Activated naive CD8-positive, alpha-beta T cell treated with anti-CD3 and anti-CD28 coated beads for 36 hours (primary cell): Measurements from ENCODE around the gene GPRASP2. TPM values are rescaled to one million over a fixed set of nuclear protein-coding genes. Genes with fewer than 3 reads are reported as not detected.
"Not testable (repeated sequence)": the region's sequence is repeated elsewhere in the genome, so short reads cannot be mapped to it uniquely, and the experiment has no call there.

Source experiments
- DNase-seq: peaks from one replicate; pipeline ENCODE4 v3.0.0; 2021
- H3K27ac Mint-ChIP-seq: one replicate; pipeline ENCODE4 v1.8.0; 2022; ENCODE audit warnings: mild to moderate bottlenecking, moderate library complexity, mixed read lengths
- H3K27me3 Mint-ChIP-seq: one replicate; pipeline ENCODE4 v1.8.0; 2022; ENCODE audit warnings: mild to moderate bottlenecking, mixed read lengths
- H3K36me3 Mint-ChIP-seq: one replicate; pipeline ENCODE4 v1.8.0; 2021; ENCODE audit warnings: mild to moderate bottlenecking, mixed read lengths
- H3K4me1 Mint-ChIP-seq: one replicate; pipeline ENCODE4 v1.8.0; 2021; ENCODE audit warnings: mixed read lengths
- H3K4me3 Mint-ChIP-seq: one replicate; pipeline ENCODE4 v1.8.0; 2022; ENCODE audit warnings: mild to moderate bottlenecking, moderate library complexity, mixed read lengths
- H3K9me3 Mint-ChIP-seq: one replicate; pipeline ENCODE4 v1.8.0; 2022; ENCODE audit warnings: mixed read lengths
- total RNA-seq, 2 experiments: library from RNA; stranded (reverse); gene quantifications; one replicate each; pipeline ENCODE4 v1.2.3, GENCODE V29; 2021

The GPRASP2 gene
- total RNA-seq, 2 experiments from 2014 or later, result 1.2 to 1.6 TPM

- H3K27me3 Mint-ChIP-seq, result no peaks in the 10 kb centered on the region
- H3K9me3 Mint-ChIP-seq, result no peaks in the 10 kb centered on the region
- H3K27ac Mint-ChIP-seq, result peak within 1 kb of the TSS; percentile 74
- H3K36me3 Mint-ChIP-seq, result no peaks in the 10 kb centered on the region
- DNase-seq, result peak; percentile 75
- peak within 1 kb of the TSS; percentile 95 for H3K4me3 Mint-ChIP-seq
- H3K4me1 Mint-ChIP-seq, result peaks cover 10% of the 10 kb centered on the region
Measured at GRCh38 chrX:102720237-102721168, 8.3 kb downstream of the GPRASP2 start, which contains the start of gene GPRASP3. GPRASP3 (plus strand) TSS chrX:102720743; CDS start chrX:102748996, 28,253 bp downstream.

GRCh38 chrX:102721169-102721506 lies 8.9 kb downstream of the GPRASP2 start:
- peak overlapping the region; percentile 95 for H3K4me3 Mint-ChIP-seq
- H3K4me1 Mint-ChIP-seq, DNase-seq, H3K27me3 Mint-ChIP-seq, H3K27ac Mint-ChIP-seq, H3K9me3 Mint-ChIP-seq, H3K36me3 Mint-ChIP-seq: not testable (repeated sequence)

- H3K27me3 Mint-ChIP-seq, result no peaks in the 10 kb centered on the region
- H3K4me1 Mint-ChIP-seq, result peaks cover 10% of the 10 kb centered on the region
- H3K9me3 Mint-ChIP-seq, result no peaks in the 10 kb centered on the region
- no peak overlapping the region for H3K4me3 Mint-ChIP-seq
- no peak for DNase-seq
- no peaks in the 10 kb centered on the region for H3K36me3 Mint-ChIP-seq
- H3K27ac Mint-ChIP-seq, result no peak overlapping the region
Measured at GRCh38 chrX:102723456-102723855, 11.2 kb downstream of the GPRASP2 start.

GRCh38 chrX:102727761-102728160 lies 15.5 kb downstream of the GPRASP2 start:
- H3K27me3 Mint-ChIP-seq, result no peaks in the 10 kb centered on the region
- DNase-seq, result no peak
- no peak overlapping the region for H3K27ac Mint-ChIP-seq
- no peaks in the 10 kb centered on the region for H3K4me1 Mint-ChIP-seq
- H3K9me3 Mint-ChIP-seq, result no peaks in the 10 kb centered on the region
- no peak overlapping the region for H3K4me3 Mint-ChIP-seq
- no peaks in the 10 kb centered on the region for H3K36me3 Mint-ChIP-seq

- Mint-ChIP-seq H3K27ac (no peak overlapping the region), H3K9me3 (no peaks in the 10 kb centered on the region), H3K4me3 (no peak overlapping the region), H3K4me1 (no peaks in the 10 kb centered on the region), H3K36me3 (no peaks in the 10 kb centered on the region), H3K27me3 (no peaks in the 10 kb centered on the region)
- DNase-seq, result no peak
Measured at GRCh38 chrX:102728646-102729045, 16.4 kb downstream of the GPRASP2 start.

GRCh38 chrX:102739657-102740056 lies 27.4 kb downstream of the GPRASP2 start:
- no peaks in the 10 kb centered on the region for H3K27me3 Mint-ChIP-seq
- no peak overlapping the region for H3K27ac Mint-ChIP-seq
- peaks cover 3% of the 10 kb centered on the region for H3K4me1 Mint-ChIP-seq
- H3K9me3 Mint-ChIP-seq, result no peaks in the 10 kb centered on the region
- DNase-seq, result no peak
- H3K36me3 Mint-ChIP-seq, result no peaks in the 10 kb centered on the region
- no peak overlapping the region for H3K4me3 Mint-ChIP-seq

- Mint-ChIP-seq H3K4me3 (no peak overlapping the region), H3K9me3 (no peaks in the 10 kb centered on the region), H3K27me3 (no peaks in the 10 kb centered on the region), H3K4me1 (peaks cover 6% of the 10 kb centered on the region), H3K36me3 (peaks cover 5% of the 10 kb centered on the region), H3K27ac (no peak overlapping the region)
- no peak for DNase-seq
Measured at GRCh38 chrX:102744307-102744706, 32.1 kb downstream of the GPRASP2 start.

GRCh38 chrX:102745513-102745856 lies 33.2 kb downstream of the GPRASP2 start:
- peaks cover 6% of the 10 kb centered on the region for H3K4me1 Mint-ChIP-seq
- no peak overlapping the region for H3K27ac Mint-ChIP-seq
- H3K36me3 Mint-ChIP-seq, result peaks cover 5% of the 10 kb centered on the region
- H3K27me3 Mint-ChIP-seq, result no peaks in the 10 kb centered on the region
- no peaks in the 10 kb centered on the region for H3K9me3 Mint-ChIP-seq
- peak overlapping the region; percentile 48 for H3K4me3 Mint-ChIP-seq
- DNase-seq, result no peak

- H3K36me3 Mint-ChIP-seq, result peaks cover 5% of the 10 kb centered on the region
- peak; percentile 26 for DNase-seq
- H3K4me1 Mint-ChIP-seq, result peaks cover 6% of the 10 kb centered on the region
- no peak overlapping the region for H3K27ac Mint-ChIP-seq
- no peaks in the 10 kb centered on the region for H3K9me3 Mint-ChIP-seq
- H3K4me3 Mint-ChIP-seq, result peak overlapping the region; percentile 79
- H3K27me3 Mint-ChIP-seq, result no peaks in the 10 kb centered on the region
Measured at GRCh38 chrX:102745857-102746584, 33.8 kb downstream of the GPRASP2 start.

GRCh38 chrX:102765217-102765616 lies 53.0 kb downstream of the GPRASP2 start:
- Mint-ChIP-seq H3K27ac (no peak overlapping the region), H3K27me3 (no peaks in the 10 kb centered on the region), H3K4me3 (no peak overlapping the region), H3K9me3 (no peaks in the 10 kb centered on the region), H3K4me1 (peaks cover 4% of the 10 kb centered on the region), H3K36me3 (peaks cover 2% of the 10 kb centered on the region)
- DNase-seq, result no peak

GRCh38 chrX:102765809-102766208 lies 53.6 kb downstream of the GPRASP2 start:
- Mint-ChIP-seq H3K27me3 (no peaks in the 10 kb centered on the region), H3K4me1 (peaks cover 4% of the 10 kb centered on the region), H3K36me3 (peaks cover 2% of the 10 kb centered on the region), H3K4me3 (no peak overlapping the region), H3K9me3 (no peaks in the 10 kb centered on the region), H3K27ac (no peak overlapping the region)
- DNase-seq, result no peak

GRCh38 chrX:102767287-102767686 lies 55.0 kb downstream of the GPRASP2 start:
- Mint-ChIP-seq H3K27ac (no peak overlapping the region), H3K4me1 (peaks cover 4% of the 10 kb centered on the region)

More at GRCh38 chrX:102767287-102767686, 55.0 kb downstream of the GPRASP2 start:
- Mint-ChIP-seq H3K4me3 (no peak overlapping the region), H3K27me3 (no peaks in the 10 kb centered on the region), H3K36me3 (peaks cover 2% of the 10 kb centered on the region), H3K9me3 (no peaks in the 10 kb centered on the region)
- DNase-seq, result no peak

Other genes with a start within 250 kb of the GPRASP2 start
- gene TCP11X2, start 240.6 kb upstream of the GPRASP2 start, total RNA-seq, result not detected
- gene TMSB15A, start 195.7 kb upstream of the GPRASP2 start, total RNA-seq, result under 1 TPM; 0.44 to 0.56 TPM
- gene ARMCX5, start 112.9 kb upstream of the GPRASP2 start, total RNA-seq, result 10 to 100 TPM; 10.9 to 13.3 TPM
- 1 to 10 TPM; 2.3 to 3.8 TPM for gene GPRASP1, start 61.0 kb upstream of the GPRASP2 start, total RNA-seq
- gene GPRASP3, start 8.3 kb downstream of the GPRASP2 start, total RNA-seq, result 1 to 10 TPM; 3.2 to 3.3 TPM
- under 1 TPM in 1 of 2 experiments, not detected in 1; 0.21 TPM for gene RAB40AL, start 224.8 kb downstream of the GPRASP2 start, total RNA-seq